ENCODE data around the gene MRFAP1L1.

- no peak for TF ChIP-seq CTCF (IDR thresholded peaks at IDR 0.05)
- no peak for TF ChIP-seq ZFX (IDR thresholded peaks at IDR 0.05; ENCODE audit: borderline replicate concordance)
Observed at GRCh38 chr4:6688879-6689505, 20.7 kb downstream of the MRFAP1L1 start.
